ENCODE measurements around the gene DNASE1L1.

Gene DNASE1L1

GRCh38 chrX:154366666-154367055 is 42.4 kb downstream of the DNASE1L1 start:
- in situ Hi-C loops (cut with MboI; ENCODE audit: low sequenced_read_pairs, unreplicated experiment): no loop called here
- no peak for DNase-seq (ENCODE audit: low spot score)
- TF ChIP-seq CTCF (IDR thresholded peaks at IDR 0.05; ENCODE audit: borderline replicate concordance, control extremely low read depth, extremely low read depth, insufficient read depth, missing control alignments): no peak

GRCh38 chrX:154365997-154366665 is 42.9 kb downstream of the DNASE1L1 start:
- TF ChIP-seq CTCF (IDR thresholded peaks at IDR 0.05; ENCODE audit: borderline replicate concordance, control extremely low read depth, extremely low read depth, insufficient read depth, missing control alignments): no peak

GRCh38 chrX:154365052-154365600 is 43.9 kb downstream of the DNASE1L1 start:
- no peak for DNase-seq (ENCODE audit: low spot score)
- TF ChIP-seq CTCF (IDR thresholded peaks at IDR 0.05; ENCODE audit: borderline replicate concordance, control extremely low read depth, extremely low read depth, insufficient read depth, missing control alignments): no peak
- in situ Hi-C loops (cut with MboI; ENCODE audit: low sequenced_read_pairs, unreplicated experiment): no loop called here

More at GRCh38 chrX:154365997-154366665, 42.9 kb downstream of the DNASE1L1 start:
- in situ Hi-C loops (cut with MboI; ENCODE audit: low sequenced_read_pairs, unreplicated experiment): no loop called here
- DNase-seq (ENCODE audit: low spot score): no peak

GRCh38 chrX:154363706-154364439 is 45.2 kb downstream of the DNASE1L1 start:
- no peak for TF ChIP-seq CTCF (IDR thresholded peaks at IDR 0.05; ENCODE audit: borderline replicate concordance, control extremely low read depth, extremely low read depth, insufficient read depth, missing control alignments)
- DNase-seq (ENCODE audit: low spot score): no peak
- in situ Hi-C loops (cut with MboI; ENCODE audit: low sequenced_read_pairs, unreplicated experiment): no loop called here

- in situ Hi-C loops (cut with MboI; ENCODE audit: low sequenced_read_pairs, unreplicated experiment): no loop called here
- DNase-seq (ENCODE audit: low spot score): no peak
- TF ChIP-seq CTCF (IDR thresholded peaks at IDR 0.05; ENCODE audit: borderline replicate concordance, control extremely low read depth, extremely low read depth, insufficient read depth, missing control alignments): no peak
Observed at GRCh38 chrX:154362085-154362742, 46.8 kb downstream of the DNASE1L1 start.

- TF ChIP-seq CTCF (IDR thresholded peaks at IDR 0.05; ENCODE audit: borderline replicate concordance, control extremely low read depth, extremely low read depth, insufficient read depth, missing control alignments): no peak
- DNase-seq (ENCODE audit: low spot score): no peak
- in situ Hi-C loops (cut with MboI; ENCODE audit: low sequenced_read_pairs, unreplicated experiment): no loop called here
Observed at GRCh38 chrX:154360155-154360713, 48.8 kb downstream of the DNASE1L1 start.
